A549 (cell line): ENCODE measurements around the gene C6orf52.

ENCODE experiments used
- POLR2A ChIP-seq: IDR thresholded peaks from 2 replicates; pipeline ENCODE4 v1.6.1; 2012; ENCODE audit warnings: mild to moderate bottlenecking, low read length
- TF ChIP-seq, protein P1 (sequence below): IDR thresholded peaks from 2 replicates; pipeline ENCODE4 v1.6.1; 2012

DNA sequence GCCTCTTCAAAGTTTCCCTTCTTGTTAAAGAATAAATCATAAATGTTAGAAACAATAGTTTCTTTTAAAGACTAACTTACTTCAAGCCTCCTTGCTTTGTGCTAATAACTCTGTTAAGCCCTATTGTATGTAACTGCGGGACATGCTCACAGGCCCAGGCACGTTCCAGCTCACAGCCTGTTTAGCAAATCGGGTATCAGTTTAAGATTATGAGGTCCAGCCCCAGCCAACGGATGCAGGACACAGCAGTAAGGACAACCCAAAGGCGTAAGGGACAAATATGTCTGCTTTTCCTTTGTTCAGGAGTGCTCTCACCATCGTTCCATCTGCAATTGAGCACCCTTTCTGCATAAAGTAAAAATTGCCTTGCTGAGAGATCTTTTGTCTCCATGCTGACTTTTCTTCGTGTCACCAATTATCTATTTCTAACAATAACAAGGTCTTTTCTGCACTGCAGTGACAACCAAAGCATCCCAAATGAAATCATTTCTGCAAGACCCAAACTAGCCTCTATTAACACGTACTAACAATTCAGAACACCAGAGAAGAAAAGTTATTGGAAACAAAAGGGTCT, 1.4 kb downstream of the C6orf52 start:
- no peak for TF ChIP-seq POLR2A
- TF ChIP-seq, protein P1, sequence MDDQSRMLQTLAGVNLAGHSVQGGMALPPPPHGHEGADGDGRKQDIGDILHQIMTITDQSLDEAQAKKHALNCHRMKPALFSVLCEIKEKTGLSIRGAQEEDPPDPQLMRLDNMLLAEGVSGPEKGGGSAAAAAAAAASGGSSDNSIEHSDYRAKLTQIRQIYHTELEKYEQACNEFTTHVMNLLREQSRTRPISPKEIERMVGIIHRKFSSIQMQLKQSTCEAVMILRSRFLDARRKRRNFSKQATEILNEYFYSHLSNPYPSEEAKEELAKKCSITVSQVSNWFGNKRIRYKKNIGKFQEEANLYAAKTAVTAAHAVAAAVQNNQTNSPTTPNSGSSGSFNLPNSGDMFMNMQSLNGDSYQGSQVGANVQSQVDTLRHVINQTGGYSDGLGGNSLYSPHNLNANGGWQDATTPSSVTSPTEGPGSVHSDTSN: no peak
